Cardiac septum (tissue), 1 donor: Measurements from ENCODE around the gene NDUFS7. TPM values are rescaled to one million over a fixed set of nuclear protein-coding genes. Genes with fewer than 3 reads are reported as not detected.
"Not testable (repeated sequence)": the region's sequence is repeated elsewhere in the genome, so short reads cannot be mapped to it uniquely, and the experiment has no call there.

Experiments
- DNase-seq: peaks from one replicate; pipeline ENCODE4 v3.0.0-alpha.2; 2020; ENCODE audit warnings: low spot score
- intact Hi-C: fragments of 100-400 bp; cut with DNase I; formaldehyde crosslinking; loops from one replicate; pipeline ENCODE4 v1.14.0; 2022
- total RNA-seq: library from RNA; stranded (reverse); fragmentation: NEBNext Ultra II Directional; extraction: Animal tissue kit (Norgen Biotek cat#: 25700); gene quantifications from one replicate; pipeline ENCODE4 v1.2.1, GENCODE V29; 2021
- donor health status: DM: no; HTN: no; CAD: no.

NDUFS7 gene
- total RNA-seq, 1 donor from 2014 or later = 233 TPM

GRCh38 chr19:1438035-1438932 is 54.6 kb downstream of the NDUFS7 start, which contains the start of gene RPS15:
Gene RPS15, plus strand, starts transcription at chr19:1438396. Its CDS starts 30 bp downstream, at chr19:1438426.
- intact Hi-C loops = loop anchor here (2.0 kb wide), 1 partner anchor 55 kb away; the partner anchor contains the start of gene NDUFS7
- peak; percentile 97 for DNase-seq

DNA sequence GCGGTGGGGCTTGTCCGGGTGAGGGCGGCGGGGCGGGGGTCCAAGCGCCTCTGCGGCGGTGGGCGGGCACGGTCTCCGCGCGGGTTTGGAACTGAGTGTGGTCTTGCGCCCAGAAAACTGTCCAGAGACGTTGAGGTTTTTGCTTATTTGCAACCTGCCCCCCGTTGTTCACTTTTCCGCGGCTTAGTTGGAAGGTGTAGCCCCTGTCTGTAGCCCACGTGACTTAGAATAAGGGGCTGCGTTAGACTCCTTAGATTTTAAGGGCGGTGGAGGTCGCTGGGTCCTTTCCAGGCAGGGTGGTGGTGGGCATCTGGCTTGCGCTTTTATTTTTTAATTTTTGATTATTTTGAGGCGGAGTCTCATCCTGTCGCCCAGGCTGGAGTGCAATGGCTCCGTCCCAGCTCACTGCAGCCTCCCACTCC is 55.2 kb downstream of the NDUFS7 start:
- no peak for DNase-seq
- intact Hi-C loops = loop anchor here (2.0 kb wide), 1 partner anchor 56 kb away; the partner anchor contains the start of gene NDUFS7

DNA sequence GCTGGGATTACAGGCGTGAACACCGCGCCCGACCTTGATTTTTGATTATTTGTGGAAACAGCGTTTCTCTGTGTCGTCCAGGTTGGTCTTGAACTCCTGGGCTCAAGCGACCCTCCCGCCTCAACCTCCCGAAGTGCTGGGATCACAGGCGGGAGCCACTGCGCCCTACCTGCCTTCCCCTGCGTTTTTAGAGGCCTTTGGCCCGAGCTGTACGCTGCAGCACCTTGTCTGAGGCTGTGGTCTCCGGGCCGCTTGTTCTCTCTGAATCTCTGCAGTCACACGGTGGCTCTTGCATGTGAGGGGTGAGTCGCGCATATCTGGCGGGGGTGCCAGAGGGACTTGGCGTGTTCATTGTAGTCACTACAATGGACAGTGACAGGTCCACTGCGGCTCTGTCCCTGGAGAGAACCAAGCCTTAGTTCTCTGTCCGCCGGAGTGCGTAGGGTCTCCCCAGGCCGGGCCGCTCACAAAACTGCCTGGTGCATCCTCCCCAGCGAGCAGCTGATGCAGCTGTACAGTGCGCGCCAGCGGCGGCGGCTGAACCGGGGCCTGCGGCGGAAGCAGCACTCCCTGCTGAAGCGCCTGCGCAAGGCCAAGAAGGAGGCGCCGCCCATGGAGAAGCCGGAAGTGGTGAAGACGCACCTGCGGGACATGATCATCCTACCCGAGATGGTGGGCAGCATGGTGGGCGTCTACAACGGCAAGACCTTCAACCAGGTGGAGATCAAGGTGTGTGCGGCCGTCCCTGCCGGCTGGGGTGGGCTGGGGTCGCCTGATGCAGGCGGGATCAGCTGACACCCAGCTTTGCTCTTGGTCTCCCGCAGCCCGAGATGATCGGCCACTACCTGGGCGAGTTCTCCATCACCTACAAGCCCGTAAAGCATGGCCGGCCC is 56.1 kb downstream of the NDUFS7 start:
- intact Hi-C loops = loop anchor here (2.0 to 10.0 kb wide), 3 partner anchors 32 to 125 kb away; partner anchors contain the start of genes DAZAP1 and NDUFS7
- DNase-seq = not testable (repeated sequence)

DNA sequence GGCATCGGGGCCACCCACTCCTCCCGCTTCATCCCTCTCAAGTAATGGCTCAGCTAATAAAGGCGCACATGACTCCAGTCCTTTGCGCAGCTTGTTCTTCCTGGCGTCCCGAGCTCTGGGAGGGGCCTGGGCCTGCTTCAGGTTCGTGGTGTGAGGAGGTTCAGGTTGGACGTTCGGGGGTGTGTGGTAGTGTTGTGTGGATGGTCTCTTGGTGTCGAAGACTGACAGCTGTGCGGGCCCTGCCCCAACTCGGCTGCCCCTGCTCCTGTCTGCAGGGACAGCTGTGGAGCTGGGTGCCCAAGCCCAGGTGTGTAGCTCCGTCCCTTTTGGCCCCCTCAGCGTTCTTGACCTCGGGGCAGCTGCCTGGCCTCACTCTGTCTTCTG is 56.7 kb downstream of the NDUFS7 start:
- DNase-seq = no peak
- intact Hi-C loops = loop anchor here (5.0 to 10.0 kb wide), 2 partner anchors 33 to 126 kb away; partner anchors contain the start of gene DAZAP1

DNA sequence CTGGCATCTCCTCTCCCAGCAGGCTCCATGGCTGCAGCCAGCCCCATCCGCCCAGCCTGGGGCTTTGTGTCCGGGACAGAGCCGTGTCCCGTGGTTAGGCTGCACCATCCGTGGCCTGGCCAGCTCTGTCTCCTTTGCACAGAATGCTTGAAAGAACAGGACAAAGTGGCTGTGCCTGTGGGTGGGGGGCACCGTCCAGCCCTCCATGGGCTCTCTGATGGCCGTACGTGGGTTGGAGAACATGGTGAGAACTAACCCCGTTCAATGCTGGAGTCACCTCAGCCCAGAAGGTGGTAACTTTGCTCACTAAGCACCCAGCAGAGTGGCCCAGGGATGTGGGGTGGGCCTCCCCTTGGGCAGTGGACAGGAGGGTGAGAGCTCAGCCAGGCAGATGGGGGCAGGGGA is 57.3 kb downstream of the NDUFS7 start:
- DNase-seq = no peak
- intact Hi-C loops = loop anchor here (5.0 to 10.0 kb wide), 2 partner anchors 34 to 126 kb away; partner anchors contain the start of gene DAZAP1

DNA sequence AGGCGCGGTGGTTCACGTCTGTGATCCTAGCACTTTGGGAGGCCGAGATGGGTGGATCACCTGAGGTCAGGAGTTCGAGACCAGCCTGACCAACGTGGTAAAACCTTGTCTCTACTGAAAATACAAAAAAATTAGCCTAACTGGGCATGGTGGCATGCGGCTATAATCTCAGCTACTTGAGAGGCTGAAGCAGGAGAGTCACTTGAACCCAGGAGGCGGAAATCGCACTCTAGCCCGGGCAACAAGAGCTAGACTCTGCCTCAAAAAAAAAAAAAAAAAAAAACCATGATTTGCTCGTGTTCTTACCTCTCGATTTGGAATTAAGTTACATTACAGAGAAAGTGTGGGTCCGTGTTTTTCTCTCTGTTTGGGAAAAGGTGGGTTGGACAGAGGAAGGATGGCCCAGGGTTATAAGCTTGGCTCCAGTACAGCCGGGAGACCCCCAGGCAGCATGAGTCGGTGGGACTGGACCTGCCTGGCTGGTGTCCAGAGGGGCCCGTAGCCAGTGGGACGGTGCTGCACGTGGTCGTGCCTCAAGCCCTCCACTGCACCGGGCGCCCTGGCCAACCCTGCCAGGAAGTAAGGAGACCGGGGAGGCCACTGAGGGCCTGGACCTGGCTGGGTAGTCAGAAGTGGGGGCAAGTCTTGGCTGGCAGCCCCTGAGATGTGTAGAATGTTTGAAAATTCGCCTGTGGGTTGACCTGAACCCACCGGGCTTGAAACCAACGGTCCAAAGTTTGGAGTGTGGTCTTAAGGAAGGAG is 58.2 kb downstream of the NDUFS7 start:
- no peak for DNase-seq
- intact Hi-C loops = loop anchor here (5.0 to 10.0 kb wide), 2 partner anchors 35 to 127 kb away; partner anchors contain the start of gene DAZAP1

Other genes starting within 250 kb of the NDUFS7 start
- 37.3 TPM for gene SBNO2, start 209.6 kb upstream of the NDUFS7 start, total RNA-seq
- 49.7 TPM for gene STK11, start 178.1 kb upstream of the NDUFS7 start, total RNA-seq
- 1.9 TPM for gene CBARP, start 145.9 kb upstream of the NDUFS7 start, total RNA-seq
- 486 TPM for gene ATP5F1D, start 142.2 kb upstream of the NDUFS7 start, total RNA-seq
- gene MIDN, start 135.3 kb upstream of the NDUFS7 start, total RNA-seq = 97.5 TPM
- 318 TPM for gene CIRBP, start 114.6 kb upstream of the NDUFS7 start, total RNA-seq
- gene FAM174C, start 108.4 kb upstream of the NDUFS7 start, total RNA-seq = 20.0 TPM
- not detected for gene EFNA2, start 98.0 kb upstream of the NDUFS7 start, total RNA-seq
- gene GAMT, start 17.6 kb downstream of the NDUFS7 start, total RNA-seq = 51.6 TPM
- gene DAZAP1, start 23.7 kb downstream of the NDUFS7 start, total RNA-seq = 81.2 TPM
- 479 TPM for gene RPS15, start 54.5 kb downstream of the NDUFS7 start, total RNA-seq
- gene APC2, start 66.2 kb downstream of the NDUFS7 start, total RNA-seq = 0.08 TPM
- 16.9 TPM for gene C19orf25, start 95.3 kb downstream of the NDUFS7 start, total RNA-seq
- gene PCSK4, start 106.4 kb downstream of the NDUFS7 start, total RNA-seq = 1.5 TPM
- 3.3 TPM for gene REEP6, start 107.3 kb downstream of the NDUFS7 start, total RNA-seq
- 69.7 TPM for gene ADAMTSL5, start 129.1 kb downstream of the NDUFS7 start, total RNA-seq
- not detected for gene PLK5, start 140.2 kb downstream of the NDUFS7 start, total RNA-seq
- 8.3 TPM for gene MEX3D, start 184.4 kb downstream of the NDUFS7 start, total RNA-seq
- 61.8 TPM for gene MBD3, start 209.0 kb downstream of the NDUFS7 start, total RNA-seq
- gene UQCR11, start 221.6 kb downstream of the NDUFS7 start, total RNA-seq = 697 TPM